HCEC 1CT (cell line): ENCODE measurements around the gene PRKCB.

Experiments used
- DNase-seq: peaks from one replicate; pipeline ENCODE4 v3.0.0-alpha.2; 2017

The PRKCB gene

DNA sequence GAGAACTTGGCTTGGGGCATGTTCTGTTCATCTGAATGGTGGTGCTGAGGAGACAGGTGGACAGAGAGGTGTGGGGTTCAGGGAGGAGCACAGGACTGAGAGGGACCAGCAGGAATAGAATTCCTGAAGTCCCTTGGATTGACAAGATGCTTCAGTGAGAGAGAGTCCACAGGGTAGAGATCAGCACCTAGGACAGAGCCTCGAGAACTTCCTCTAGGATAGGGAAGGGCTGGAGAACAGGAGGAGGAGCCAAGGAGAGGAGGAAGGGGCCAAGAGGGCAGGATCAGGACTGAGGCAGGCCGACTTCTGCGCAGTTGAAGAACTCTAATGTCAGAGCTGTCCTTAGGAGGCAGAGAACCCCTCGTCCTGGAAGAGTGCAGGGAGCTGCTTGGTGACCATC lies 138.4 kb downstream of the PRKCB start:
- DNase-seq = no peak

DNA sequence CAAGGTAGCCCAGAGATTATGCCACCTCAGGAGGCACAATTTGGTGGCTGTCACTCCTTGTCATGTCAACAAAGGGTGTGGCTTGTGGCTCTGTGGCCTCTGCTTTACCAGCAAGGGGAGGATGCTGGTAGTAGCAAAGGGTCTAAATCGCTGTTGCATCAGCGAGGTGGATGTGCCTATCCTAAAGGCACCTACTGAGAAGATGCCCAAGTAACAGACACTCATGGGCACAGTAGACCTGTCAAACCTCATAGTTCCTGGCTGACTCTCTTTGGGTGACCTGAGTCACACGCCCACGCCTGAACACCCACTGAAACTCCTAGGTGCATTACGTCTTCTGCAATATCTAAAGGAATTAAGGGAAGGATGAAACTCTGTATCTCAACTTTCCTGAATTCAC lies 139.5 kb downstream of the PRKCB start:
- no peak for DNase-seq

DNA sequence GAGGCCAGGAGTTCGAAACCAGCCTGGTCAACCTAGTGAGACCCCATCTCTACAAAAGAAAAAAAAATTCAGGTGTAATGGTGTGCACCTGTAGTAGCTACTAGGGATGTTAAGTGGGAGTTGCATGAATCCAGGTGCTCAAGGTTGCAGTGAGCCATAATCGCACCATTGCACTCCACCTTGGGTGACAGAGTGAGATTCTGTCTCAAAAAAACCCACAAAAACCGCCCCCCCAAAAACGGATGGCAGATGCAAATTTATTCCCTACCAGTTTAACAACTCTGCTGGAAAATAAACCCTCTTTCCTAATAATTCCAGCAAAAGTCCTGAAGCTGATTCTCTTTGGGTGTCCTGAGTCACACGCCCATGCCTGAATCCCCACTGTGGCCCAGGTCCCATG lies 140.3 kb downstream of the PRKCB start:
- no peak for DNase-seq

DNA sequence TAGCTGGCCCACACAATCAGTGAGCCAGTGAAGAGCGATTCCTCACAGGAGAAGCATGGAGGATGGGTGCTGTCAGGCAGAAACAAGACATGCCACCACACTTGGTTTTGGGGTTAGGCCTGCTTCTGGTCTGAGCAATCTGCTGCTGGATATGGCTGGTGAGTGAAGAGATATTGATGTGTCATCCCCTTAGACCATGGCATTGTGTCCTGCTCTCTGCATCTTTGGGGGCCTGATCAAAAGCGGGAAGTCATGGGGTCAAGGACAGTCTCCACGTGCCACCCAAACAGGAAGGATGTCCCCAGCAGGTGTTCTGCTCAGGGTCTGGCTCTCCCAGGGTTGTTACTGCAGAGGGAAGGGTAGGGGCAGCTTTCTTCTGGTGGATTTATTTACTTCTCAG lies 140.7 kb downstream of the PRKCB start:
- no peak for DNase-seq

DNA sequence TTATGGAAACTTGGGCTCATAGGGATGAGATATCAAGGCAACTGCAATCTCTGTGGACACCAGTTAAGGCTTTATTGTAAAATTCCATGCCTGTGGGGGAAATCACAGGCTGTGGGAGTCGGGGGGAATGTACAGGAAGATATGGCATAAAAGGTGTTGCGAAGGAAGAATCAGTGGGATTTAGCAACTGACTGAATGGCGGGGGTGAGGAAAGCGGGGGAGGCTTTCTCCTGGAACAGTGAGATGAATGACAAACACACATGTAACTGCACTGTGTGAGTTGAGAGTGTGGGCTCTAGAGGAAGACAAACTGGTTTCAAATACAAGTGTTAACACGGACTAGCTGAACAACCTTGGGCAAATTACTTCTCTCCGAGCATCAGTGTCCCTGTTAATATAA lies 143.7 kb downstream of the PRKCB start:
- no peak for DNase-seq

DNA sequence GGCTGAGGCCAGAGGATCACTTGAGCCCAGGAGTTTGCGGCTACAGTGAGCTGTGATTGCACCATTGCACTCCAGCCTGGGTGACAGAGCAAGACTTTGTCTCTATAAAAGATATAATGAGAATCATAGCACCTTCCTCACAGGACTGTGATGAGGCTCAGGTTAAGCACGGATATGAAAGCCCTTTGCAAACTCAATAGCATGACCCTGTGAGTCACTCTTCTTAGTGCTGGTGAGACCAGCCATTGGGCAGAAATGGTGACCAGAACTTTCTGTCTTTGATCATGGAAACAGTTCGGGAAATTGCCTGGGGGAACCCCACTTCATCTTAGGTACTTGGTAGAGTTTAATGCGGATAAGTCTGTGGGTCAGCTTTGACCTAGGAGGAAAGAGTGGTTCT lies 144.2 kb downstream of the PRKCB start:
- DNase-seq = no peak

DNA sequence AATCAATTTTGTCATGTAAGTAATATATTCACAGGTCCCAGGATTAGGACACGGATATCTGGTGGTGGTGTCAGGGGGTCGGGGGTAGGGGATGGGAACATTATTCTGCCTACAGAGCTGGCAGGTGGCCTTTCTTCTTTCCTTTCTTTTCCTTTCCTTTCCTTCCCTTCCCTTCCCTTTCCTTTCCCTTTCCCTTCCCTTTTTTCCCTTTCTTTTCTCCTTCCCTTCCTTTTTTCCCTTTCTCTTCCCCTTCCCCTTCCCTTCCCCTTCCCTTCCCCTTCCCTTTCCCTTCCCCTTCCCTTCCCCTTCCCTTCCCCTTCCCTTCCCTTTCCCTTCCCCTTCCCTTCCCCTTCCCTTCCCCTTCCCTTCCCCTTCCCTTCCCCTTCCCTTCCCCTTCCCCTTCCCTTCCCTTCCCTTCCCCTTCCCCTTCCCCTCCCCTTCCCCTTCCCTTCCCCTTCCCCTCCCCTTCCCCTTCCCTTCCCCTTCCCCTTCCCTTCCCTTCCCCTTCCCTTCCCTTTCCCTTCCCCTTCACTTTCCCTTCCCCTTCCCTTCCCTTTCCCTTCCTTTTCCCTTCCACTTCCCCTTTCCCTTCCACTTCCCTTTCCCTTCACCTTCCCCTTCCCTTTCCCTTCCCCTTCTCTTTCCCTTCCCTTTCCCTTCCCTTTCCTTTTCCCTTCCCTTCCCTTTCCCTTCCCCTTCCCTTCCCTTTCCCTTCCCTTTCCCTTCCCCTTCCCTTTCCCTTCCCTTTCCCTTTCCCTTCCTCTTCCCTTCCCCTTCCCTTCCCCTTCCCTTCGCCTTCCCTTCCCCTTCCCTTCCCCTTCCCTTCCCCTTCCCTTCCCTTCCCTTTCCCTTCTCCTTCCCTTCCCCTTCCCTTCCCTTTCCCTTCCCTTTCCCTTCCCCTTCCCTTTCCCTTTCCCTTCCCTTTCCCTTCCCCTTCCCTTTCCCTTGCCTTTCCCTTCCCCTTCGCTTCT lies 145.9 kb downstream of the PRKCB start:
- no peak for DNase-seq

DNA sequence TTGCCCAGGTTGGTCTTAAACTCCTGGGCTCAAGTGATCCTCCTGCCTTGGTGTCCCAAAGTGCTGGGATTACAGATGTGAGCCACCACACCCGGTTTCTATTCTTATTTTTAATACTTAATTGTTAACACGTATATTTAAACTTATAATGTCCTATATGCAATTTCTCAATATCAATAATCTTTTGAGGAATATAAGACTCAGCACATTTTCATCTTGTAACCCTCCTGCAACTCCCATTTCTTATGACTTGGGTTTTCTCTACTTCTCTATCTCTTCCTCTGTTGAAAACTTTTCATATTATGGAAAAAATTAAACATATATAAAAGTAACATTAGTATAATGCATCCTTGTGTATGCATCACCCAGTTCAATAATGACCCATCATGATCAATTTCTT lies 150.7 kb downstream of the PRKCB start:
- no peak for DNase-seq

DNA sequence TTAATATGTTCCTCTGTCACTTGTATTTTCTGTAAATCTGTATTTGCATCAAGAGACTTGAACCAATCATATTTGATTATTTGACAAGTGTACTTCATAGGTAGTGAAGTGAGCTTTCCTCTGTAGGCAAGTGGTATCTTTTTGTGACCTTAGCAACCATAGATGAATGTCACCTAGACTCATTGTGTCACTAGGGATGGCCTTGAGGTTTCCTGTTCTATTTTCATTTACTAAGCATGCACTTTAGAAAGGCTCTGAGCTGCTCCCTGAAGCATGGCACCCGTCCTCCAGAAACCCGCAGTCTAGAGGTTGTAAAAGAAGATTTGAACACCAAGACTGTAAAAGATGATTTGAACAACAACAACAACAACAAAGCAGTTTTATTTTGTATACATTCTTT lies 151.7 kb downstream of the PRKCB start:
- no peak for DNase-seq

DNA sequence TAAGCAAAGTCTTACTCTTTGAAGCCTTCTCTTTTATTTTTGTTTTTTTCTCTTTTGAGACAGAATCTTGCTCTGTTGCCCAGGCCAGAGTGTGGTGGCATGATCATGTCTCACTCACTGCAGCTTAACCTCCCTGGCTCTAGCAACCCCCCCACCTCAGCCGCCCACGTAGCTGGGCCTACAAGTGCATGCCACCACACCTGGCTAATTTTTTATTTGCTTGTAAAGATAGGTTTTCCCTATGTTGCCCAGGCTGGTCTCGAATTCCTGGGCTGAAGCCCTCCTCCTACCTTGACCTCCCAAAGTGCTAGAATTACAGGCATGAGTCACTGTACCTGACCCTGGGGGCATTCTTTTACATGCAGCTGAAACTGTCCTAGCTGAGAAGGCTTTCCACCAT lies 154.7 kb downstream of the PRKCB start:
- DNase-seq = no peak

DNA sequence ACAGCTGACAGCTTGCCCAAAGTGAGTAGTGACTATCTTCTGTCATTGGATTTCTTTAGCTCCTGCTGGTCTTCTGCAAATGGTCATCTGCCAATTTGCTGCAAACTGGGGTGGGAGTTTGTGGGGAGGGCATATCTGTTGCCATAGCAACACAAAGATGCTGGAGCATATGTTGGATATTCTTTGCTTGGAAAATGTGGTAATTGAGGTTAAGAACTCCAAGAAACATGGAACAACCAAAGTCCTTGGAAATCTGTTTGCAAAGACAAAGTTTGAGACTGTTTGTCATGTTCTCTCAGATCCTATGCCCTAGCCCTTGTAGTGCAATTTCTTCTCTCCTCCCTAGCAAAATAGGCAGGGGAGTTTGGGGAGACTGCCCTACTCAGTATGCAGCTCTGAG lies 155.3 kb downstream of the PRKCB start:
- DNase-seq = no peak

DNA sequence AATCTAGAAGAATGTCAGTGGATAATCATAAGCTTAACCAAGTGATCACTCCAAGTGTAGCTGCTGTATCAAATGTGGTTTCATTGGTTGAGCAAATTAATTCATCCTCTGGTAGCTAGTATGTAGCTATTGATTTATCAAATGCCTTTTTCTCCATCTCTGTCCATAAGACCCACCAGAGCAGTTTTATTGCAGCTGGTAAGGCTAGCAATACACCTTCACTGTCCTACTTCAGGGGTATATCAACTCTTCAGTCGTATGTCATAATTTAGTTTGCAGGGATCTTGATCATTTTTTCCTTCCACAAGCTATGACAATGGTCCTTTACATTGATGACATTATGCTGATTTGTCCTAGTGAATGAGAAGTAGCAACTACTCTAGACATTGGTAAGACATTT lies 158.8 kb downstream of the PRKCB start:
- no peak for DNase-seq

DNA sequence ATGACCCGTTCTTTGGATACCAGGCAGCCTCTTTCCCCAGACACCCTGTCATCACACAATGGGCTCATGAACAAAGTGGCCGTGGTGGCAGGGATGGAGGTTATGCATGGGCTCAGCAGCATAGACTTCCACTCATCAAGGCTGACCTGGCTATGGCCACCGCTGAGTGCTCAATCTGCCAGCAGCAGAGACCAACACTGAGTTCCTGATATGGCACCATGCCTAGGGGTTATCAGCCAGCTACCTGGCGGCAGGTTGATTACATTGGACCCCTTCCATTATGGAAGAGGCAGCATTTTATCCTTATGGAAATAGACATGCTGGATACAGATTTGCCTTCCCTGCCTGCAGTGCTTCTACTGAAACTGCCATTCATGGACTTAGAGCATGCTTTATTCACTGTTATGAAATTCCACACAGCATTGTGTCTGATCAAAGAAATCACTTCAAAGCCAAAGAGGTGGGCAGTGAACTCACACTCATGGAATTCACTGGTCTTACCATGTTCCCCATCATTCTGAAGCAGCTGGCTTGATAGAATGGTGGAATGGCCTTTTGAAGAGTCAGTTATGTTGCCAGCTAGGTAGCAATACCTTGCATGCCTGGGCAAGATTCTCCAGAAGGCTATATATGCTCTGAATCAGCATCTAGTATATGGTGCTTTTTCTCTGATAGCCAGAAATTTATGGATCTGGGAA lies 160.6 kb downstream of the PRKCB start:
- DNase-seq = no peak

DNA sequence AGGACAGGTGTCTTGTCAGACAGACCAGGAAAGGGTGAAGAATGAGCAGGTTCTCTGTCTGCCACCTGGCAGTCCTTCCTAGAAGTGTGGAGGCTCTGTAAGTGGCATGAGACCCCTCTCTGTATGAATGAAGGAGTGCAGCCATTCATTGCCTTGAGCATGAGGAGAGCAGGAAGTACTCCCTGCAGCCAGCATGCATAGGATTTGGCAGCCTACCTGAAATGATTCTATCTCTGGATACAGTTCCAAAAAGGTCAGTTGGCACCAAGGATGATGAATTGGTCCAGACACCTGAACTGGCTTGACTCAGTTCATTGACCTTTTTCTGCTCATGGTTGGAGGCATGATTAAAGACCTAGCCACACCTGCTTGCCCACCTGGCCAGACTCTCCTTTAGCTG lies 163.0 kb downstream of the PRKCB start:
- DNase-seq = no peak

DNA sequence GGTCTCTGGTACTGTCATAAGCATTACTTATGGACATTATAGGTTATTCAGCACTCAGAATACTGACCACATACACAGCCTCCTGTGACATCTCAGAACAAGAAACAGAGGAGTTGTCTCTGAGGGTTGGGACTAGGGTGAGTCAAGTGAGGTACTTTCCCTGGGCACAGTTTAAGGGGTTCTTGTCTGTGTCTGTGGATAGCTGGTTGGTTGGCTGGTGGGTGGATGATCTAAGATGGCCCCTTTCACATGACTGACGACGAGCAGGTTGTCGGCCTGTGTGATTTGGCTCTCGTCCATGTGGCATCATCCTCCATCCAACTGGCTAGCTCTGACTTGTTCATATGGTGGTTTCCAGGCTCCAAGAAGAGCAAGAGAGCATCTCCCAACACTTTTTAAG lies 163.9 kb downstream of the PRKCB start:
- no peak for DNase-seq

DNA sequence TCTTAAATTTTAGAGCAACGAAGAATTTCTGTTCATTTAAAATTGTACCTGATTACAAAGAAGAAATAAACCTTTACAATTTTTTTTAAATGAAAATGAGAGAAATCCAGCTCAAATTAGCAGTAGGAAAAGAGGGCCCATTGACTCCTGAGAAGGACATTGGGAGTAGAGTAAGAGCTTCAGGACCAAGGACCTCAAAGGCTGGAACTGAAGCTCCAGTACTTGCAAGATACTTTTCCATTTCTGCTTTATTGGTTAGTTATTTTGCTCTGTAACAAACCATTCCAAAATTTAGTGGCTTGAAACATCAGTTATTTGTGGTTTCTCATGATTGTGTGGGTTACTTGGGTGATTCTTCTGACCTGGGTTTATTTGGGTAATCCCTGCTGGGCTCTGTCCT lies 165.9 kb downstream of the PRKCB start:
- DNase-seq = no peak

DNA sequence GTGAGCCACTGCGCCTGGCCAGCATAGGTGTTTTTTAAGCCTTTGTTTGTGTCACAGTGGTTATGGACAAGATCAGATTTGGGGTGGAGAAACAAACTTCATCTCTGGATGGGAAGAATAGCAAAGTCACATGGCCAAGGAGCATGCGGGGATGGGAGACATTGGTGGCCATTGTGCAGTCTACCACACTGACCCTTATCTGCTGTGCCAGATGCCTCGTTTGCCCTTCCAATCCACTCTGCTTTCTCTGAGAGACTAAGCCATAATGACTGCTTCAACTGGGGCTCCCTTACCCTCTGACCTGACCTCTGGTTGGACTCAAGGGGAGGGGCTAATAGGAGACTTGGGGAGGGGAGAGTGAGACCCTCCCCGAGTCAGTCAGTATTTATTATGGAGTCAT lies 166.8 kb downstream of the PRKCB start:
- DNase-seq = no peak

DNA sequence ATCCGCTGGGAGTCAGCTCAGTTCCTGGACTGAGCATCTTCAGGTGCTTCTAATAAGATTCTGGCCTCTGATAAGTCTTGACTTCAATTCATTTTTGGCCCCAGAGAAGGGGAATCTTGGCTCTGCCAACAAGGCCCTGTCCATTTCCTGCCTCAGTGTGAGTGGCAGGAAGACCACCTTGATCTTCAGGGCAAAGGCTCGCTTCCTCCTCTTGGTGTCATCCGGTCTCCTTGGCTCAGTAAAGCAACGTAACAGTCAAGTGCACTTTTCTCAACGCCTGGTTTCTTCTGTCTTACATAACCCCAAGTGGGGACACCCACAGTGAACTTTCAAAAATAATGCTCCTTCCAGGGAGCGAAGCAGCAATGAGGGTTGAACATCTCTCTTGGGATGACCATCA lies 169.8 kb downstream of the PRKCB start:
- DNase-seq = no peak

DNA sequence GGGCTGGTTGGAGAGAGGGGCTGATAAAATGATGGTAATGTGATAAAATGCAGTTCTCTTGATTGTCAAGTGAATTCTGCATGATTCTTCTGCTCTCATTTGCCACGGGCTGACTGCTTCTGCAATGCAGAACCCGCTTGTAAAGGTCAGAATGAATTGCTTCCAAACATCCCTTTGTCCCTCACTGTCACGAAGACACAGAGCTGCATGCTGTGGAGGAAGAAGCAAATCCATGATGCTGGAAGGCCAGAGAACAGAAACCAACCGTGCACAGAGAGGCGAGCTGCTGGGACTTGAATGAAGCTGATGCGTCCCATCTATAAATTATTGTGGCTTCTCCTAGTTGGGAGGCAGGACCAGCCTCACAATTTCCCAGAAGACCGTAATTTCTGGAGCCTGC lies 171.6 kb downstream of the PRKCB start:
- no peak for DNase-seq

DNA sequence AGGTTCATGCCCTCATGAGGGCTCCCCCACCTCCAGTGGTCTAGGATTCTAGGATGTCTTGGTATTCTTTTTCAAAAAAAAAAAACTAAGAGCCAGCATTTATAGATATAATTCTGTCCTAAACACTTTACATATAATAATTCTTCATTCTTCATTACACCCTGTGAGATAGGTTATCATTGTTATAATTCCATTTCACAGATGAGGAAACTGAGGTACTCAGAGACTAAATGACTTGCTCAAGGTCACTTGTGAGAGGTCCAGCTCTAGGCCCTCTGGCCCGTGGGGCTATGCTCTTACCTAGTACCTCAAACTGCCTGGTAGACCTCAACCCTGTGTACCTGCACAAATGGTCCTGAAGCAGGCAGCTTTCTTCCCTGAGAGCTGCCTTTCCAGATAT lies 172.2 kb downstream of the PRKCB start:
- no peak for DNase-seq

DNA sequence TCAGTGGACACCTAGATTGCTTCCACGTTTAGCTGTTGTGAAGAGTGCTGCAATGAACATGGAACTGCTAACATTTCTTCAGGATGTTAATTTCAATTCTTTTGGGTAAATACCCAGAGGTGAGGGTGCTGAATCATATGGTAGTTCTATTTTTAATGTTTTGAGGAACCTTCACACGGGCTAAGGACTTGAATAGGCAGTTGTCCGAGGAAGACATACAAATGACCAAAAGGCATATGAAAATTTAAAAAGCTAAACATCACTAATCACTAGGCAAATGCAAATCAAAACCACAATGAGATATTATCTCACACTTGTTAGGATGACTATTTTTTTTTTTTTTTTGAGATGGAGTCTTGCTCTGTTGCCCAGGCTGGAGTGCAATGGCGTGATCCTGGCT lies 173.3 kb downstream of the PRKCB start:
- DNase-seq = no peak

DNA sequence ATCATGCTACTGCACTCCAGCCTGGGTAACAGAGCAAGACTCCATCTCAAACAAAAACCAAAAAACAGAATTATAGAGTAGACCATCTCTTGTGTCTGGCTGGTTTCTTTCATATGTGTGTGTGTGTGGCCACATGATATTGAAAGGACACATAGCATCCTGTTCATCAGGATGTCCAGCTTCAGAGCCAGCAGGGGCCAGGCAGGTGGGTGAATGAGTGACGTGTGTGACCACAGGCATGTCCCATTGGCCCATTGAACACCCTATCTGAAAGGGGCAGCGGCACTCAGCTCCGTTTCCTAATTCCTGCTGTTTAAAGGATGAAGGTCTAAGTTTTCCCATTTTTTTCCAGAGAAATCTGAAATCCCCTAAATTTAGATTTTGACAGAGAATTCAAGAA lies 174.2 kb downstream of the PRKCB start:
- DNase-seq = no peak

DNA sequence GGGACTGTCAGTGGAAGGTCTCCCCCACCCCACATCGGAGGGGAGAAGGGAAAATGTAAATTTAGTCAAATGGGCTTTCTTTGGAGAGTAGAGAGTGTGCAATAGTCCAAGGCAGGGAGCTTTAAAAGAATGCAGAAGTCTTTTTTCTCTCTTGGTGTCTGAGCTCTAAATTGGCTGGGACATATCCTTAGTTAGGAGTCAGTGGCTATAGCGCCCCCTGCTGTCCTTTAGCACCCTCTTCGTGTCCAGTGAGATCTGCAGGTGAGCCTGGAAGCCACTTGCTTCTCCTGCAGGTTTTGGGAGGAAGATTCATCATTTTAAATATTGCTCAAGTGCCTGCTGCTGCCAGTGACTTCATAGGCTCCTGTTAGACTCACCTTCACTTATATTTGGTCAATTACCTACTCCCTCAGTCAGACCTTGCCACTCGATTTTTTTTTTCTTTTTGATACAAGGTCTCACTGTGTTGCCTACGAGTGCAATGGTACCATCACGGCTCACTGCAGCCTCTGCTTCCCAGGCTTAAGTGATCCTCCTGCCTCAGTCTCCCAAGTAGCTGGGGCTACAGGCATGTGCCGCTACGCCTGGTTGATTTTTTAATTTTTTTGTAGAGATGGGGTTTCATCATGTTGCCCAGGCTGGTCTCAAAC lies 174.8 kb downstream of the PRKCB start:
- DNase-seq = peak; percentile 24

DNA sequence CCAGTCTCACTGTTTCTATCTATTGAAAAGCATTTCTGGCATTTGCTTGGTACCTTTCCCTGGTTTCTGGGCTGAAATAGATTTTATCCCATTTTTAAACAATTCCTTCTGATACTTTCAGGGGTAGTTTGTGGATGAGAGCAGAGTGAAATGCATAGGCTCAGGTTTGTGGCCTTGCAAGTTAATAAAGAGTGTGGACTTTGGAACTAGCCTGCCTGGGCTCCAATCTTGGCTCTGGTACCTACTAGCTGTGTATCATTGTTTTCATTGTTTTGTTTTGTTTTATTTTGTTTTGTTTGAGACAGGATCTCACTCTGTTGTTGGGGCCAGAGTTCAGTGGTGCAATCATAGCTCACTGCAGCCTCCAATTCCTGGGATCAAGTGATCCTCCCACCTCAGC lies 175.5 kb downstream of the PRKCB start:
- DNase-seq = no peak
